HG02884 (cell line): ENCODE data around the gene CPE.

Source experiments
- ATAC-seq: cut with Tn5 transposase; IDR thresholded peaks from one replicate; pipeline ENCODE4 v1.9.1; 2021; ENCODE audit warnings: mild to moderate bottlenecking, moderate library complexity; ENCODE audit not compliant: unreplicated experiment

Gene CPE

DNA sequence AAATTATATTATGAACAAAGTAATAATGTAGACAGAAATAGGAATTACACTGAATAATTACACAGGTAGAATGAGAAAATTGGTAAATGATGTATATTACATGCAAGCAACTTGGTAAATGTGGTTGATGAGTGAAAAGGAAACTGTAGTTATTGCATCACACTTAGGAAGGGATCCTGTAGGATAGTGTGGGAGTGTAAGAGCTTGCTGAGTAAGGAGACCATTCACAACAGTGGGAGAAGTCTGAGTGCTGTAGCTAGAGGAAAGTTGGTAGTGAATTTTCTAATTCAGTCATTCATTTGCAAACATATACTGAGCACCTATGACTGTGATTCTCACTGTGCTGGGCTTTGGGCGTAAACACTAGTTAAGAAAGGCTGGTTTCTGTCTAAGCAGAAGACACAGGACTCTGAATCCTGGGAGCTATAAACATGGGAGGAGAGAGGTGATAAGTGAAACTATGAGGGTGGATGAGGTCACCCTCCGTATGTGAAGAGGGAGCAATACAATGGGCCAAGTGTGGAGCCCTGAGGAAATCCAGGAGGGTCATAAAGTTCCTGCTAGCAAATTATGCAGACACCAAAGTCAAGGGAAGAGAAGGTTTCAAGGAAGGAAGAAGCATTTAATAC lies 14.2 kb upstream of the CPE start:
- no peak for ATAC-seq

DNA sequence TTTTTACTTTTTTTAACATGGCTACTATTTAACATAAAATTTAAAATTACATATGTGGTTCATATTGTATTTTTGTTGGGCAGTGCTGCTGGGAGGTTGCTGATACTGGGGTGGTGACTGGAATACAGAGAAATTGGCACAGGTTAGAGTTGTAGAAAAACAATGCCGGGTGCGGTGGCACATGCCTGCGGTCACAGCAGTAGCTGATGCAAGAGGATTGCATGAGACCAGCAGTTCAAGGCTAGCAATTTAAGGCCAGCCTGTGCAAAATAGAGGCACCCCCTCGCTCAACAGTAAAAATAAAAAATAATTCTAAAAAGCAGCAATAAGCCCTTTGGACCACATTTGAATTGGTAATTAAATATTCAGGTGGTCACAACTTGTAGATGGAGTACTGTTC lies 11.8 kb upstream of the CPE start:
- ATAC-seq, result no peak

GRCh38 chr4:165368114-165368513 lies 10.7 kb upstream of the CPE start:
- no peak for ATAC-seq

- ATAC-seq, result no peak
These were observed 10.2 kb upstream of the CPE start for GRCh38 chr4:165368567-165368966.

GRCh38 chr4:165369522-165369921 lies 9.3 kb upstream of the CPE start:
- no peak for ATAC-seq

GRCh38 chr4:165370530-165370929 lies 8.3 kb upstream of the CPE start:
- ATAC-seq, result no peak

GRCh38 chr4:165375465-165375864 lies 3.3 kb upstream of the CPE start:
- ATAC-seq, result no peak

DNA sequence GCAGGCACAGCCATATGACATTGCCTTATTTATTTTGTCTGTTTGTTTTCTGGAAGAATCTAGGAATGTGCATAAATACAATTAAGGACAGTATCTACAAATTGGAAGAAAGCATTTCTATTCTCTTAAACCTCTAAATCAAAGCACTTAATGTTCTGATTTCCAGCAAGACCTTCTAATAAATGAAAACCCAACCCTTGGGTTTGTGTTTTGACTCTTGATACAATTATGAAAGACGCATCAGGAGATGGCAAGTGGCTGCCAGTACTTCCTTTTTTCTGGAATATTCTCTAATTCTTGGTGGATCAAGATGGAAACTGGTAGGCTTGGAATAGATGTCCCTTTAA lies 437 bp upstream of the CPE start:
- ATAC-seq, result no peak

DNA sequence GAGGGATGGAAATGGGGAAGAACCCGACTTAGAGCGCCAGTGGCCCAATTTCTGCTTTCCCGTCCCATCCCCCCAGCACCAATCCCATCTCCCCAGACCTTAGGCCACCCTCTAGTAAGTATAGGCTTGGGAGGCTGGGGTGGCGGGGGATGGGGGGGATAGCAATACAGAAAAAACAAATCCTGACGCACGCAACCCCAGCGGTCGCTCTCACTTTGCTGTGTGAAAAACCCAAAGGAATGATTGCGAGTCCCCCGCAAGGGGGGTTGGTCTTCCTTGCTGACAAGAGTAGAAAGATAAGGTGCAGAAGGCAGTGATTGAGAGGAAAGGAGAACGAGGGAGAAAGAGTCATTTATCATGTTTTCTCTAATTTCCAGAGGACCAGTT lies 863 bp downstream of the CPE start:
- no peak for ATAC-seq

- no peak for ATAC-seq
These were observed 2.0 kb downstream of the CPE start for GRCh38 chr4:165380805-165381204.

- no peak for ATAC-seq
These were observed 3.1 kb downstream of the CPE start for GRCh38 chr4:165381821-165382373.

- ATAC-seq, result no peak
These were observed 3.8 kb downstream of the CPE start for GRCh38 chr4:165382640-165383039.

GRCh38 chr4:165383591-165384073 lies 4.8 kb downstream of the CPE start:
- no peak for ATAC-seq

- ATAC-seq, result no peak
These were observed 5.4 kb downstream of the CPE start for GRCh38 chr4:165384186-165384585.

DNA sequence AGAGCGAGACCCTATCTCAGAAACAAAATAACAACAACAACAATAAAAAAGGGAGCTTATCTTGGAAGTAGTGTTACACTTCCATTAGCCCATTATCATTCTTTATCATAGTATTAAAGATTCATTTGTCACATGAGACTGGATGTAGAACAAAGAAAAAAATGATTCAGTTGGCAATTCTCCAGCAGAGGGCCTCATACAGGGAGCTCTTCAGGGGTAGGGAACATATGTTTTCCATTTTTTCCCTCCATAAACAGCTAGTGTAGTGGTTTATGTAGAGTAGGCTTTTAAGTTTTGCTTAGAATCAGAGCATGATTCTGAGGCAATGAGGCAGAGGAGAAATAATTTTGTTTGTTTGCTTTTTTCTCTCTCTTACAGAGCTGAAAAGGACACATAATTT lies 5.8 kb downstream of the CPE start:
- no peak for ATAC-seq

GRCh38 chr4:165385126-165385525 lies 6.3 kb downstream of the CPE start:
- no peak for ATAC-seq

DNA sequence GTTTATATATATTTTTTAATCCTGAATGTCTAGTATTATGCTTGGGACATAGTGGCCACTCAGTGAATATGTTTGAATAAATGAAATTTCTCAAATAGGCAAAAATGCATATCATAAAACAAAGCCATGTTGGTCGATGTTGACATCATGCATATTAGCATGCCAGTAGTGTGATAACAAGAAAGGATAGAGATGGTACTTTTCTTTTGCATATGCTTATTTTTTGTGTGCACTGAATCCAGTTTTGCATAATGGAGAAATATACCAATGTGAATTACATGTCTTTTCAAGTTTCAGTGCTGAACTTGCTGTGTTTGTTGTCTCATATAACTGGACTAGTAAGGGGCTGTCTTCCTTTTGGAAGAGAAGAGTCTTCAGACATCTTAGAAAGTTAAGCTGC lies 7.5 kb downstream of the CPE start:
- no peak for ATAC-seq

- ATAC-seq, result no peak
These were observed 9.9 kb downstream of the CPE start for GRCh38 chr4:165388756-165389155.

DNA sequence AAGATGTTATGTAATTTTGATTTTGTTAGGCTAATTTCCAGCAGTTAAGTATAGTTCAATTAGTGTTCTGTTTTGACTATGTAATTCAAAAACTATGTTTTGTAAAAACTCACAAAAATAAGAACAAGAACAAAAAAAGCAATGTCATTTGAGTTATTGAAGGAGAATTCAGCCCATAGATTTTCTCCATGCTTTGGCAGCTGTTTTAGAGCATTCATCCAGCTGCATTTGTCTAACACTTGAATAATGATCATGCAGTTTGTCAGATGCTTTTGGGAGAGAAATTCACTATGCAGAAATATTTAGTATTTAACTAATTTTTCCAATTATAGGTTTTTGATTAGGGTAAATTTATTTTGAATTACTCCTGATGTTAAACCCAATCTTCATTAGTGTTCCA lies 14.2 kb downstream of the CPE start:
- no peak for ATAC-seq

DNA sequence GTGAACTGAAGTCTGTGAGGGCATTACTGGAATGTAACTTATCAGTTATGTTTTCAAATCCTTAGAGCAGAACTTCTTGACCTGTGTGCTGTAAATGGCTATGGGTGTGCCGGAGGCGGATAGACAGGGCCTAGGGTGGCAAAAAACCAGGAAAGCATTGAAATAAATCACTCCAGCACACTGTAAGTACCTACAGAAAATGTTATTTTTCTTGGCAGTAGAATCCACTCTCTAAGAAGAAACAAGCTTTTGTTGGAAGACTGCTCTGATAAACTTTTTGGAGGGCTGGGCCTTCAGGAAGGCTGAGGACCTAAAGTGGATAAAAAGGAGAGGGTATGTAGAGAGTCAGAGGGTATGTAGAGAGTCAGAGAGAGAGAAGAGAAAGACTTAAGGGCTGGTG lies 14.9 kb downstream of the CPE start:
- no peak for ATAC-seq

GRCh38 chr4:165394275-165394674 lies 15.5 kb downstream of the CPE start:
- no peak for ATAC-seq

DNA sequence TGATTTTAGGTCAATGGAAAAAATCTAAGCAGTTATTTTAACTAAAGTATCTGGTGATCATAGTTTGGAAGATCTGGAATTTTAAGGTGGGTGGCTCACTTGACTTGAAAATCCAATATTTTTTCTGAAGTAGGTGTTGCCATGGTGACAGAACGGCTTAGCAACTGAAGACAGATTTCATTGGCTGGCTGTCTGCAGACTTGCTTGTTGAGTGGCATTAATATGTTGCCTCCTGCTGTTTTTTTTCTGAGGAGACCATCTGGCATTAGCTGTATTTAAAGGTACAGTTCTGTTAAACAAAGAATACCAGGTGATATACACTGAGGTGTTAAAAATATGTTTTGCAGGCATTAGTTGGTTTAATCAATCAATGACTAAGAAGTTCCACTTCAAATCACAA lies 19.8 kb downstream of the CPE start:
- ATAC-seq, result no peak

DNA sequence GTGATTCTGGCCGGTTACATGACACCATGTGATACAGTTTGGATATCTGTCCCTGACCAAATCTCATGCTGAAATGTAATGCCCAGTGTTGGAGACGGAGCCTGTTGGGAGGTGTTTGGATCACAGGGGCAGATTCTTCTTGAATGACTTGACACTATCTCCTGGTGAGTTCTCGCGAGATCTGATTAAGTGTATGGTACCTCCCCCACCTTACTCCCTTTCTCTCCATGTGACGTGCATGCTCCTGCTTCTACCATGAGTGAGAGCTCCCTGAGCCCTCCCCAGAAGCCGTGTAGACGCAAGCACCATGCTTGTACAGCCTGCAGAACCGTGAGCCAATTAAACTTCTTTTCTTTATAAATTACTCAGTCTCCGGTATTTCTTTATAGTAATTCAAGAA lies 23.6 kb downstream of the CPE start:
- ATAC-seq, result no peak
